ENCODE results near the gene STKLD1.
"Not testable (repeated sequence)": the region's sequence is repeated elsewhere in the genome, so short reads cannot be mapped to it uniquely, and the experiment has no call there.

The STKLD1 gene

DNA sequence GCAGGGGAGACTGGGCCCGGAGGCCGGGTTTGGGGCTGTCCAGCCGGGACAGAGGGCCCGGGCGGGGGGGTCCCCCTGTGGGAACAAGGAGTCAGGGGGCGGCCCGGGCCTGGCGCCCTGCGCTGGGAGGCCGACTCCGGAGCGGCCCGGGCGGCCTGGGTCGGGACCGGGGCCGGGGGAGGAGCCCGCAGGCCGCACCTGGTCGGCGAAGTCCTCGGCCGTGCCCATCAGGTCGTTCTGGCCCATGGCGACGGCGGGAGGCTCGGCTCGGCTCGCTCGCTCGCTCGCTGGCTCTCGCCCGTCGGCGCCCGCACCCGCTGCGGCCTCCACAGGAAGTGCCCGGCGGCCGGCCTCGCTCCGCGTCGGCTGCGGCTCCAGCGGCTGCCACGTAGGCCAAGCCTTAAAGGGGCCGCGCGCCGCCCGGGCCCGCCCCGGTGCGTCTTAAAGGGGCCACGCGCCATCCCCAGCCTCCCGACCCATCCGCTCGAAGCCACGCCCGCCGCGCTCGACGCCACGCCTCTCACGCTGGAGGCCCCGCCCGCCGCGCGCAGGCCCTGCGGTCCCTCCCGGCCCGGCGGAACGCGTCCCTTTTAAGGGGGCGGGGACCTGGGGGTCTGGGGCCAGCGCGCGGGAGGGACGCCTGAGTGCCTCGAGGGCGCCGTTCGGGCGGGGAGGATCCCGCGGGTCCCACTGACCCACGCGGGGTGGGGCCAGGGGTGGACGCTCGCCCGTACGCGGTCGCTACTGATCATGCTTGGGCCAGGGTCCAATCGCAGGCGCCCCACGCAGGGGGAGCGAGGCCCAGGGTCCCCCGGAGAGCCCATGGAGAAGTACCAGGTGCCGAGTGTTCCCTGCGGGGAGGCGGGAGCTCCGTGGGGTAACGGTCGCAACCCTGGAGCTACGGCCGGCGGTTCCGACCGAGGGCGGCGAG lies at the start of gene STKLD1, which contains the start of gene SURF4:
TSS of gene STKLD1 (plus strand) at position 643 of the 931 bp plus-strand sequence. CDS start at position 751, 108 bp downstream.
TSS of gene SURF4 (minus strand) at position 337 of the 931 bp plus-strand sequence. CDS start at position 246, 91 bp downstream.
- peak; percentile 91 for DNase-seq (ENCODE audit: low read depth)

DNA sequence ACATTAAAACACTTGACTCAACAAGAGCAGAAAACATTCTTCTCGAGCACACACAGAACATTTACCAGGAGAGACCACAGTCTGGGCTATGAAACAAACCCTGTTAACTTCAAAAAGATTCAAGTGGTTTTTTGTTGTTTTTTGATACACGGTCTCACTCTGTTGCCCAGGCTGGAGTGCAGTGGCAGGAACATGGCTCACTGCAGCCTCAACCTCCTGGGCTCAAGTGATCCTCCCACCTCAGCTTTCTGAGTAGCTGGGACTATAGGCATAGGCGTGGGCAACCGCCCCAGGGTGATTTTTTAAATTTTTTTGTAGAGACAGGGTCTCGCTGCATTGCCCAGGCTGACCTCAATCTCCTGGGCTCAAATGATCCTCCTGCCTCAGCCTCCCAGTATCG lies 49.1 kb upstream of the STKLD1 start:
- DNase-seq (ENCODE audit: low read depth) = not testable (repeated sequence)

GRCh38 chr9:133327834-133328484 lies 48.2 kb upstream of the STKLD1 start:
- no peak for DNase-seq (ENCODE audit: low read depth)

- not testable (repeated sequence) for DNase-seq (ENCODE audit: low read depth)
These were observed 46.6 kb upstream of the STKLD1 start for GRCh38 chr9:133329306-133330156.

DNA sequence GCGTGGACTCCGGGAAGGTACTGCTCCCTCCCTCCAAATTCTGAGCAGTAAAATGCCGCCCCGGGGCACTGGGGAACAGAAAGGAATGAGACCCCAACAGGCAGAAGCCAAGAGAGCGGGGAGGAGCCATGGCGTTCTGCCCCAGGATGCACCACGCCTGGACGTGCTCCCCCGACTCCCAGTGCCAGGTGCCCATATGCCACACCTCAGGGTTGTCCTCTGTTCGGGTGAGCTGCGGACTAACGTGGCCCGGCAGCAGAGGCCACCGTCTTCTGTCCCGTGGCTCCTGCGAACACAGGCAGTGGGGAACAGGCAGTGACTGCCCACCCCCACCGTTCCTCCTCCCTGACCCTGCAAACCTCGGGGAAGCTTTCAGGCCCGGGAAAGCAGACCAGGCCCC lies 44.9 kb upstream of the STKLD1 start:
- no peak for DNase-seq (ENCODE audit: low read depth)

DNA sequence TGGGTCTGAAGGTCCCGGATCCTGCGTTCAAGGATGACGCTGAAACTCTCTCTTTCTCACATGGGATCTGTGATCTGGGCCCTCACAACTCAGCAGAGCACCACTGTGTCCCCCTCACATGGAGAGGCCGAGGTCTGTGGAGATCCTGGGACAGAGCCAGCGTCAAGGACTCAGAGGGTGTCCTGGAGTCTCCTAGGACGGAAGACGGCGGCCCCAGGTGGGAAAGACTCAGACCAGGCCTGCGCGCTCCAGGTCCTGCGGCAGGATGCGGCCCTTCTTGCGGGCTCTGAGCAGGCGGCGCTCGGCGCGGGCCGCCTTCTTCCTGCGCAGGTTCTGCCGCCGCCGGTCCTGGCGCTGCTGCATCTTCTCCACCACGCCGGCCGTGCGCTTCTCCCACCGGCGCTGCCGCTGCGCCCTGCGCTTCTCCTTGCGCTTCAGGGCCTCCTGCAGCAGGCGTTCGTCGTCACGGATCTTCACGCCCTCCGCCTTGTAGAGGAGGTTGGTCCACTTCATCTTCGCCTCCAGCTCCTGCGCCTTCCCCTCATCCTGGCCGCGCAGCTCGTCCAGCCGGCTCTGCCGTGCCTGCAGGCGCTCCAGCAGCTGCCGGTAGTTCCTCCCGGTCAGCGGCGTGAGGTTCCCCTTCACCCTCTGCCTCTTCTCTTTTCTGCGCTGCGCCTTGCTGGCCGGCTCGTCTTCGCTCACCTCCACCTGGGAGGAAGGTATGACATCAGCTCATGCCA lies 44.4 kb upstream of the STKLD1 start:
- no peak for DNase-seq (ENCODE audit: low read depth)

DNA sequence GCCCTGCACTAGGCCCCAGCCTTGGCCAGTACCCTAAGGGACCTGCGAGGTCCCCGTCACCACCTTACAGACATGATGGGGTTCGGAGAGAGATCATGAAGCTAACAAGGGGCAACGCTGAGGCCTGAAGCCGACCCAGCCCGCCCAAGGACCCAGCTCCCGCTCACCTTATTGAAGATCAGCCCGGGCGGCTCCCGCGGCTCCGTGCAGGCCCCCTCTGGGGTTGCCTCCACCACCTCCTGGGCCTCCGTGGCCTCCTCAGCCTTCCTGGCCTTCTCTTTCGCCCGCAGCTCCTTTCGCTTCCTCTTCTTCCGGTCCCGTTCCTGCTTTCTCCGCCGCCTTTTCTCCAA lies 43.8 kb upstream of the STKLD1 start:
- no peak for DNase-seq (ENCODE audit: low read depth)

GRCh38 chr9:133333011-133333410 lies 43.2 kb upstream of the STKLD1 start:
- no peak for DNase-seq (ENCODE audit: low read depth)

DNA sequence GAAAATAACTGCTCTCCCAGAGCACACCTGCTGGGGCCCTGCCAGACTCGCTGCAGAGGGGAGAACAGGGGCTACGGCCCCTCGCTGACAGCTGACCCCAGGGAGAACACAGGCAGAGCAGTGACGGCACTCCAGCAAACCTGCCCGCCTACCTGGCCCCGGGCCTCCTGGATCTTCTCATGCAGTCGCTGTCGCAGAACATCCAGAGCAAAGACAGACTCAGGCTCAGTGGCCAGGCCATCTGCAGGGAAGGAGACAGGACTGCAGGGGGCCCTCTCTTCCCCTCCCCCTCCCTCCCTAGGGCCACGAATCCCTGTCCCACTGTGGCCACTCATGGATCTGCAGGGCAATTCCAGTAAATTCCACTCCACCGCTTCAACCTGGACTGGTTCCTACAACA lies 42.6 kb upstream of the STKLD1 start:
- DNase-seq (ENCODE audit: low read depth) = no peak

GRCh38 chr9:133334161-133334560 lies 42.0 kb upstream of the STKLD1 start:
- no peak for DNase-seq (ENCODE audit: low read depth)

GRCh38 chr9:133334888-133335287 lies 41.3 kb upstream of the STKLD1 start:
- DNase-seq (ENCODE audit: low read depth) = not testable (repeated sequence)

DNA sequence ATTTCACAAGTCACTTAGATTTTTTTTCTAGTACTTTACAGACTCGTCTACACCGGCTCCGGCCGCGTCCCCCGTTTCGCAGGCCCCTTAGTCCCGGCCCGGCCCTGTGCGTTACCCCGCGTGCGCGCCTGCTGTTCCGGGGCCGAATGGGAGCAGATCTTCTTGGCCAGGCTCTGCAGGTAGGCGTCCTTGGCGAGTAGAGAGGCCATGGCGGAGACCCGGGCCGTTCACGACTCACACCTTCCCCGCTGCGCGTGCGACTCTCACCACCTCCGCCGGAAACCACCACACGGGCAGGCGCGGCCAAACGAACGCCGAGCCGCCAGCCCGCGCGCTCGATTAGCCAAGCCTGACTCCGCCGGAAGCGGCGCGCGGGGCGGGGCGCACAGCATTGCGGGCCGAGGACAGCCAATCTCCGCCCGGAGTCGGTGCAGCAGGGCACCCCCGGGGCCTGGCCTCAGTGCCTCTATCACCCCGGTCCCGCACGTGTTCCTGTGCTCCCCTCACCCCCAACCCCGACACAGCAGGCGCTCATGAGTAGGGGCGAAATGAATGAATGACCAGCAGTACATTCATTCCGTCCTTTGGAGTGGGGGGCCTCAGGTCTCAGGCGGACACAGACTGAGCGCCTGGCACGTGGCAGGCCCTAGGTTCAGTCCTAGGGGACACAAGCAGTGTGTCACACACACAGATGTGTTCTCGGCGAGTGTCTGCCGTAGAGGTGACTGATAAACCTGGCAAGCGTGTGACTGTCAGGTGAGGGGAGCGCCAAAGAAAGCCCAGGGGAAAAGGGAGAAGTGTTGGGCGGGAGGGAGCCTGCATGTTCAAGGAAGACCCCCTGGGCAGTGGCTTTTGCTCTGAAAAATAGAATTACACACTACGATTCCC lies 40.0 kb upstream of the STKLD1 start, which contains the start of gene SURF6:
TSS of gene SURF6 (minus strand) at position 265 of the 888 bp plus-strand sequence. CDS start at position 209, 56 bp downstream.
- DNase-seq (ENCODE audit: low read depth) = peak; percentile 74

GRCh38 chr9:133339641-133340040 lies 36.5 kb upstream of the STKLD1 start:
- DNase-seq (ENCODE audit: low read depth) = no peak

DNA sequence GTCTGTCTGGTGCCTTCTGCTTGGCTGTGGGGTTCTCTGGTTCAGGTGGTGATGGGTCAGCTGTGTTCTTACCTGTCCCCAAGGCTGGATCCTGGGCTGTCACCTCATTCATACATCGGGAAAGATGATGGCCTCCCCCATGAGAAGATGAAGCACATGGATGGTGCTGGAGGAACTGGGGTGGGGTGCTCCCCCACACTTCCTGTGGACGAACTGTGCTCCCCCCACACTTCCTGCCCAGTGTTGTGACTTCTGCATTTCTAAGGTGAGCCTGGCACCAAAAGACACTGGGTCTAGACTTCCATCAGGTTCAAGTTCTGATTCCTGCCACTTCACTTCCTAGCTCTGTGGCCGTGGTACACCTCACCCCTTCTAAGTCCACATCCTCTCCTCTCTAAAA lies 35.9 kb upstream of the STKLD1 start:
- DNase-seq (ENCODE audit: low read depth) = no peak

DNA sequence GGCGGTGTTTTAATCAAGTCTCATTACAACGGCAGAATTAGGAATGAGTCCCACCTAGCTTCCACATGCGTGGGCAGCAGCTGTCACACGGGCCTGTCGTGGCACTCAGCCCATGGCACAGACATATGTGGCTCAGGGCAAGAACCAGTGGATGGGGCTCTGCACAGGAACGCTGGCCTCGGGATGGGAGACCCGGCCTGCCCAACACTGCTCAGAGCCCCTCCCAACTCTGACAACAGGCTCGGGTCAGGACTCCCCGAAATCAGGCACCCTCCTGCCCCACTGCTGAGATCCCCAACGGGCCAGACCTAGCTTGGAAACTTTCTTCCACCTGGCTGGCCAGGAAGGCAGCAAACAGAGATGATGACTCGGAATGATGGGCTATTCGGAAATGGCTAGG lies 35.2 kb upstream of the STKLD1 start:
- no peak for DNase-seq (ENCODE audit: low read depth)

GRCh38 chr9:133341369-133342068 lies 34.6 kb upstream of the STKLD1 start:
- DNase-seq (ENCODE audit: low read depth) = no peak

- no peak for DNase-seq (ENCODE audit: low read depth)
These were observed 34.1 kb upstream of the STKLD1 start for GRCh38 chr9:133342069-133342406.

- no peak for DNase-seq (ENCODE audit: low read depth)
These were observed 33.6 kb upstream of the STKLD1 start for GRCh38 chr9:133342570-133342969.

GRCh38 chr9:133344071-133344470 lies 32.1 kb upstream of the STKLD1 start:
- no peak for DNase-seq (ENCODE audit: low read depth)

DNA sequence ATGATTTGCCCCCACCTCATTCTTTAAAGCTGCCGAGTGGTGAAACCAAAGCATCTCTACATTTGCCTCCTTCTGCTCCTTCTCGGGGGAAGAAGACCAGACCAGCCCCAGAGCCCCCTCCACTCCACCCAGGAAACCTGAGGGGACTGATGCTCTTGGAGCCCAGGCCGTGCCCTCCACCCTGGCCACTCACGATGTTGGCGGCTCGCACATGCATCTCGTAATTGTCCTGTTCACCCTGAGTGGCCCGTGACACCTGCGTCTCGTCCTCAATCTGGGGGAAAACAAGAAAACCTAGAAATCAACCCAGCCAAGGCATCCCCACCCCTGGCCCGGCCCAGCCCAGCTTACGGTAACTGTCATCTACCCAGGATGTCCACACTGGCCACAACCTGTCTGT lies 31.2 kb upstream of the STKLD1 start:
- DNase-seq (ENCODE audit: low read depth) = no peak
